HL-60/S4 (cell line): ENCODE measurements around the gene RIT1.
"Not testable (repeated sequence)": the region's sequence is repeated elsewhere in the genome, so short reads cannot be mapped to it uniquely, and the experiment has no call there.

Experiments used
- in situ Hi-C: fragments of 300-500 bp; cut with MboI; formaldehyde crosslinking; loops from 2 replicates; pipeline ENCODE4 v1.14.3; 2022; ENCODE audit warnings: low sequenced_read_pairs

The RIT1 gene

DNA sequence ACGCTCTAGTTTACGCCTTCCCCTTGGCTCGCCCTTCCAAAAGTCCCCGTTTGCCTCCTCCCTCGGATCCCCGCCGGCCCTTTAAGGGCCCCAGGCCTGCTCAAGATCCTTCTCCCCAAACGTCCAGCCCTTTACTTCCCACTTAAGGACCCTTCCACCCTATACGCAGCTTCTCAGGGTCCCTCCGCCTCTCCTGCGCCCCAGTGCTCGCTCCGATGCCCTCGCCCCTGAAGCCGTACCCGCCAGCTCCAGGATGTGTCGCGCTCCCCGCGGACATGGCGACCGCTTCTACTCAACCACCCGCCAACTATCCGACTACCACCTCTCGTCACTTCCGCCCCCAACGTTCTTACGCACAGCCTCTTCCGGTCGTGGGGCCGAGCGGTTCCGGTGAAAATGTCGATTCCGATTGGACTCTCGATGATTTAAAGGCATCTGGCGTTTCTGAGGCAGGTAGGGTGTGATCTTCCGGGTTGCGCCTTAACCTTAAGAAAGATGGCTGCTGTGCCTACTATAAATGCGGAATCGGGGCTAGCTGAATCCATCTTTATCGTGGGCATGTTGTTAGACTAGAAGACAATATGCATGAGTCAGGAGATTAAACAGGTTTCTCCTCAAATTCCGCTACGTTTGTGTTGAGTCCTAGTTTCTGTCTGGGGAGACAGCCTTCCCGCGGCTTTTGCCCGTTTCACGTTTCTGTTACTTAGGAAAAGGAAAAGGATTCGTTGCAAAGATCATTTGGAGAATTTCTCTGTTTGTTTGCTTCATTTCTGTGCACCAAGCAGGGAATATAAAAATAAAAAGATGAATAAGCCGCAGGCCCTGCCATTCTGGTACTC lies 23.2 kb upstream of the RIT1 start, which contains the start of gene KHDC4:
Gene KHDC4 (minus strand): TSS at position 317 of the 839 bp plus-strand sequence. CDS start 40 bp downstream, at position 277.
- in situ Hi-C loops, result no loop called here

DNA sequence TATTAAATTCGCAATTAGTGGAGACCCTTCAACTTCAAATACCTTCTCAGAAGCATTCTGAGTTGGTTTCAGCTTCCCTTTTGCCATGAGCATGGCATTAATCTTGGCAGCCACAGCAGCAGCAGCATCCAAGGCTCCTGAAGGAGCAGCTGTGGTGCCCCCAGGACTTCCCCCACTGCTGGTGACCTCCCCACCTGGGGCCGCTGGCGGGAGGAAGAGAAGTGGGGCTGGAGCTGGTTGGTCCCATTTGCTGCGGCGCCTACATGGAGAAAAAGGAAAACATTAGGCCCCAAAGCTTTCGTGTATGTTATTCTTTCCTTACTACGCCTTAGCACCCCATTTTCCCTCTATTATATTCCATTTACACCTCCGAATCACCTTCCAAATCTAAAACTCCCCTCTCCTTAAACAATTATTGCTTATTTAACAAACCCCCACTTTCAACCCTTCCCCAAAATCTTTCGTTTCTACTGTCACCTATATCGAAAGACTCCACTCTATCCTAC lies 22.5 kb upstream of the RIT1 start:
- in situ Hi-C loops, result no loop called here

- in situ Hi-C loops, result no loop called here
Measured at GRCh38 chr1:155932487-155932886, 21.3 kb upstream of the RIT1 start.

GRCh38 chr1:155932081-155932480 lies 20.9 kb upstream of the RIT1 start:
- in situ Hi-C loops, result no loop called here

DNA sequence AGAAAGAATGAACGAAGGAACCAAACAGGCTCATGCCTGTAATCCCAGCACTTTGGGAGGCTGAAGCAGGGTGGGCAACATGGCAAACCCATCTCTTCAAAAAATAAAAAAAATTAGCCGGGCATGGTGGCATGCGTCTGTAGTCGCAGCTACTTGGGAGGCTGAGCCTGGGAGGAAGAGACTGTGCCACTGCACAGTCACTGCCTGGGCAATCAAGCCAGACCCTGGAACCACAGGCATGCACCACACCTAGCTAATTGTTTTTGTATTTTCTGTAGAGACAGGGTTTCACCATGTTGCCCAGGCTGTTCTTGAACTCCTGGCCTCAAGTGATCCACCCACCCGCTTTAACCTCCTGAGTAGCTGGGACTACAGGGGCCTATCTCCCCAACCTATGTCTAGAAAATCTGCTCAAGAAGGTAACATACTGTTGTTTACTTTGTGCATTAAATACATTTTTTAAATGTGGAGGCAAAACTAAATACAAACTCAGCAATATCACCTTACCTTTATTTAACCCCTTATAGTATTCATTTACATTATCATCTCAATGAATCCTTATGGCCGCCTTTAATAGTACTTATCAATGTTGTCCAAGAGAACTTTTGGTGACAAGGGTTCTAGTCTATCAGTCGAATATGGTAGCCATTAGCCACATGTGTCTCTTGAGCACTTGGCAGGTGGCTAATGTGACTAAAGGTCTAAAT lies 20.3 kb upstream of the RIT1 start:
- in situ Hi-C loops, result no loop called here

DNA sequence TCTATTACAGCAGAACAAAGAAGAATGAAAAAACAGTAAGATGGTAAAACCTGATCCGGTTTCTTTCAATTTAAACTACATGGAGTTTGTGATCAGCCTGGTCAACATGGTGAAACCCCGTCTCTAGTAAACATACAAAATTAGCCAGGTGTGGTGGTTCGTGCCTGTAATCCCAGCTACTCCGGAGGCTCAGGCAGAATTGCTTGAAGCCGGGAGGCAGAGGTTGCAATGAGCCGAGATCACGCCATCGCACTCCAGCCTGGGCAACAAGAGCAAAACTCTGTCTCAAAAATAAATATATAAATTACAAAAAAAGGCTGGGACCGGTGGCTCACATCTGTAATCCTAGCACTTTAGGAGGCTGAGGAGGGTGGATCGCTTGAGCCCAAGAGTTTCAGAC lies 19.6 kb upstream of the RIT1 start:
- in situ Hi-C loops, result not testable (repeated sequence)

GRCh38 chr1:155929057-155929456 lies 17.9 kb upstream of the RIT1 start:
- in situ Hi-C loops, result no loop called here

- in situ Hi-C loops, result no loop called here
Measured at GRCh38 chr1:155925506-155925905, 14.4 kb upstream of the RIT1 start.

- in situ Hi-C loops, result no loop called here
Measured at GRCh38 chr1:155920717-155921116, 9.6 kb upstream of the RIT1 start.

- in situ Hi-C loops, result no loop called here
Measured at GRCh38 chr1:155919801-155920200, 8.7 kb upstream of the RIT1 start.

GRCh38 chr1:155918660-155919059 lies 7.5 kb upstream of the RIT1 start:
- in situ Hi-C loops, result no loop called here

- in situ Hi-C loops, result no loop called here
Measured at GRCh38 chr1:155913969-155914757, 3.0 kb upstream of the RIT1 start.

DNA sequence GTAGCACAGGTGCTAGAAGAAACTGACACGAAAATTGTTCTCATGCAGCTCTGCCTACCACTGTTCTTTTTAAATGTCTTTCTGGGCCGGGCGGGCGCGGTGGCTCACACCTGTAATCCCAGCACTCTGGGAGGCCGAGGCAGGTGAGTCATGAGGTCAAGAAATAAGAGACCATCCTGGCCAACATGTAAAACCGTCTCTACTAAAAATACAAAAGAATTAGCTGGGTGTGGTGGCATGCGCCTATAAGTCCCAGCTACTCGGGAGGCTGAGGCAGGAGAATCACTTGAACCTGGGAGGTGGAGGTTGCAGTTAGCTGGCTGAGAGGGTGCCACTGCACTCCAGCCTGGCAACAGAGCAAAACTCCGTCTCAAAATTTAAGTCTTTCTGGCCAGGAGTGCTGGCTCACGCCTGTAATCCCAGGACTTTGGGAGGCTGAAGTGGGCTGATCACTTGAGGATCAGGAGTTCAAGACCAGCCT lies 947 bp upstream of the RIT1 start:
- in situ Hi-C loops, result no loop called here

- in situ Hi-C loops, result no loop called here
Measured at GRCh38 chr1:155910621-155911121, 478 bp downstream of the RIT1 start.

DNA sequence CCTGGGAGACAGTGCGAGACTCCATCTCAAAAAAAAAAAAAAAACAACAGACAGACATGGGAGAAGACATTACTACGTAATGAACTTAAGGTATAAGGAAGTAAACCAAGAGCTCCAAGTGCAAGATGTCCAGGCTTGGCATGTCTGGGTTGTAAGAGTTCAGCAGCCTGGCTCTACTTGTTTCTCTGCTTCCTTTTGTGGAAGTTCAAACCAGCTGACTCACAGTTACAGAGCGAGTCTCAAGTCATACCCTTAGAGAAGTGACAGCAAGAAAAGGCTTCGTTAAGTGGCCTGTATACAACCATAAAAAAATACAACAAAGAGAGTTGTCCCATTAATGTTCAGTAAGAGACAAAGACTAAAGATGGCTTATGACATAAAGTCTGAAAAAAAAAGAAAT lies 1.3 kb downstream of the RIT1 start:
- in situ Hi-C loops, result no loop called here

DNA sequence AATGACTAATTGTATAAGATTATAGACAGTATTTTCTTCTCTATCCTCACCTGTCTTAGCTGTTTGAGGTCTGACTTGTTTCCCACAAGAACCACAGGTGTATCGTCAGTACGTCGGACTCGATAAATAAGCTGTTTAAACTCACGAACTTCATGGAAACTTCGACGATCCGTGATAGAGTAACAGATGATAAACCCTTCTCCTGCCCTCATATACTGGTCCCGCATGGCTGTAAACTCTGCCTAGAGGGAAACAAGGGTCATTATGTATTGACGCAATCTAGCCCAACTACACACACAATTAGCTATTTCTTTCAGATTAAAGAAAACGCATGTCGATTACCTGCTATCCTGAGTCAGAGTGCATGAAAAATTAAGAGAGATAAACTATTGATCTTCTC lies 6.9 kb downstream of the RIT1 start:
- in situ Hi-C loops, result no loop called here

- in situ Hi-C loops, result no loop called here
Measured at GRCh38 chr1:155900161-155900560, 11.0 kb downstream of the RIT1 start.

GRCh38 chr1:155899683-155900082 lies 11.5 kb downstream of the RIT1 start:
- in situ Hi-C loops, result no loop called here

- in situ Hi-C loops, result no loop called here
Measured at GRCh38 chr1:155898888-155899287, 12.3 kb downstream of the RIT1 start.

DNA sequence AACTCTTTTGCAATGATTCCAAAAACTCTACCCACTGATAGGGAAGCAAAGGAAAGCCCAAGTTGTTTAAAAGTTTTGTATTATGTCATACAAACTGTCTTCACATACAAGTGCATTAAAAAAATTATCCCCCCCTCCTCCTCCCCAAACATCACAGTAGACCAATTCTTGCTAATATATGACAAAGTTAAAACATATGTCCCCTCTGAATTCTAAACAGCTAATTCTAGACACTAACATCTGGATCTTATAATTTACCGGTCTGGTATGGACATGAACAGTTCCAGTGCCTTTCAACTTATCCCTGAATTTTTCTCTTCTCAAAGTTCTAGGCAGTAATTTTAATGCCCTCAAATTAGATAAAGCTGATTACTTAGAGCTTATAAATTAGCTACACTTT lies 13.4 kb downstream of the RIT1 start:
- in situ Hi-C loops, result no loop called here

DNA sequence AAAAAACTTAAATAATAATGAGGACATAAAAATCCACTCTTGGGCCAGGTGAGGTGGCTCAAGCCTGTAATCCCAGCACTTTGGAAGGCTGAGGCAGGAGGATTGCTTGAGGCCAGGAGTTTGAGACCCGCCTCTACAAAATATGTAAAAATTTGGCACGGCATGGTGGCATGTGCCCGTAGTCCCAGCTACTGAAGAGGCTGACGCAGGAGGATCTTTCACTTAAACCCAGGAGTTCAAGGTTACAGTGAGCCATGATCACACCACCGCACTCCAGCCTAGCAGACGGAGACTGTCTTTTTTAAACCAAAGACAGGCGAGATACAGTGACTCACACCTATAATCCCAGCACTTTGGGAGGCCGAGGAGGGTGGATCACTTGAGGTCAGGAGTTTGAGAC lies 14.7 kb downstream of the RIT1 start:
- in situ Hi-C loops, result not testable (repeated sequence)
